Epithelial cell of esophagus (primary cell): ENCODE results near the gene PELI1.
A peak's percentile ranks its signal among the peaks of the same experiment; 100 is the strongest.

Experiments used
- DNase-seq: peaks from one replicate; pipeline ENCODE4 v3.0.0; 2010; ENCODE audit warnings: low read depth
- H3K4me3 ChIP-seq: 2 replicates; pipeline ENCODE4 v1.5.1; 2011; ENCODE audit warnings: mild to moderate bottlenecking, low read length, control low read depth
- CTCF ChIP-seq: IDR thresholded peaks from 2 replicates; pipeline ENCODE4 v1.5.1; 2011; ENCODE audit warnings: low read depth, mild to moderate bottlenecking, low read length, control low read depth, inconsistent platforms; ENCODE audit not compliant: insufficient read depth; ENCODE audit errors: missing control alignments

PELI1 gene

DNA sequence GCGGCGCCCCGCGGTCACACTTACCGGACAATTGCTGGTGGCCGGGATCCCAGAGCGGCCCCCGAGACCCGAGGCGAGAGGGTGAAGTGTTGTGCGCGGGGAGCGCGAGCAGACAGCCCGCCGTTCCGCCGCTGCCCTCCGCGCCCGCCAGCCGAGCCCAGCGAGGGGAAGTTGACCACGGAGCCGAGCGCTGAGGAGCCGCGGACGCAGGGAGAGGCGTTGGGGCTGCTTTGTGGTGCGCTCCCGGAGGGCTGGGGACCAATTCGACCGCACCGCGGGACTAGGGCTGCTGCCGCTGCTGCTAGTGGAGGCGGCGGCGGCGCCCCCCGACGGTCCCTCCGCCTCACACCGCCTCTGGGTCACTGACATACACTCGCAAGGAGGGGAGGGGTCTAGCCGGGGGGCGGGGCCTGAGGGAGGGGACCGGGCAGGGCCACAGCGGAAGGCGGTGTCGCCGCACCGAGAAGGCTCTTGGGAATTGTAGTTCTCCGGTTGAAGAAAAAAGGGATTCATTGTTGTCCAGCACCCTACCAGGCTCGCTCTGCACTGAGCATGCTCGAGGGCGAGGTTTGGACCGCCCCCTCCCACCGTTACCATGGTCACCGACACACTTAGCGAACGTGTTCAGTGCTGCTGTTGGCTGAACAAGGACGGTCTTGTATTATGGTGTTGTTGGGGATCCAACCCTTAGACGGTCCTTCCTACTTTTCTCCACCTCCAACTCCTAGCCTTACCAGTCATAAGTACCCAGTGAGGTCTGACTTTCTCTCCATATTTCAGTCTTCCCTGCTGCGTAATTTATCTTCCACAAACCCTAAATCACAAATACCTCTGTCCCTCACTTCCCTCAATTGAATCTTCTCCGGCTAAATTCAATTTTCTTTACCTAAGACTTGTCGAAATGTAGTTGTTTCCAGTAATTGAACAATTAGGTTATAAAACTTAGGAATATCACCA lies at the start of gene PELI1:
TSS of gene PELI1 (minus strand) at position 364 of the 957 bp plus-strand sequence. CDS start 36,110 bp downstream, outside the sequence.
- peak; percentile 99 for DNase-seq
- no peak for TF ChIP-seq CTCF
- H3K4me3 ChIP-seq: peak within 1 kb of the TSS; percentile 91

DNA sequence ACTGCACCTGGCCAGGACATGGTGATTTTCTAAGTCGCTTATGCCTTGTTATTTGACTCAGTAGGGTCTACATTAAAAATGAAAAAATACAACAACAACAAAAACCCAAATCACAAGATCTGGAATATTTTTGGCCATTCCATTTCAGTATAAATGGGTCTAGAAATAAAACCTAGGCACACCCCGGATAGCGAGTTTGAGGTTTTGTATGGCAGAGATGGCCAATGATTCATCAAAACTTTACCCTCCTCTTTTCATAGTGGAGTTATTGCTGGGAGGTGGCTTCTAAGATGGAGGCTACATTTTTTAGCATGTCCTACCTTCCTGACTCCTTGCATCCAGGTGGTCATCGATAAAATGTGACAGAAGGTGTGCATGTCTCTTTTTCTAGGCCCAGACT lies 49.3 kb upstream of the PELI1 start:
- H3K4me3 ChIP-seq: no peak overlapping the region
- DNase-seq: no peak
- no peak for TF ChIP-seq CTCF

- H3K4me3 ChIP-seq: no peak overlapping the region
- TF ChIP-seq CTCF: no peak
- DNase-seq: no peak
Measured at GRCh38 chr2:64192664-64193105, 48.5 kb upstream of the PELI1 start.

DNA sequence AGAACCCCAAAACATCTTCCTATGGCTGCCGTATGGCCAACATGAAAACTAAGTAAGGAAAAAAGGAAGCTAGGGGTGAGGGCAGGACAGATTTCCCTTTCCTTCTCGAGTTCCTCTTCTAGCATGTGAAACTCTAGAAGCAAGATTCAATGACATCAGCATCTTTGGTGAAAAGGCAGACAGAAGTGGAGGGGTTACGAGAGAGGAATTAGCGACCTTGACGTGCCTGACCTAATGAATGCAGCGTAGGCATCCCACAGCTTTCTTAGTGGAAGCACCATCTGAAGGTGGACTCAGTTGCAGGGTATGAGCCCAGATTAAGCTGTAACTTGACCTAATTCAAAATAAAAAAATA lies 47.9 kb upstream of the PELI1 start:
- H3K4me3 ChIP-seq: no peak overlapping the region
- no peak for TF ChIP-seq CTCF
- no peak for DNase-seq

- H3K4me3 ChIP-seq: no peak overlapping the region
- no peak for DNase-seq
- no peak for TF ChIP-seq CTCF
Measured at GRCh38 chr2:64189586-64189985, 45.4 kb upstream of the PELI1 start.

GRCh38 chr2:64189167-64189566 lies 44.9 kb upstream of the PELI1 start:
- no peak overlapping the region for H3K4me3 ChIP-seq
- no peak for DNase-seq
- no peak for TF ChIP-seq CTCF
